Esophagus squamous epithelium (tissue), 4 donors: ENCODE measurements around the gene CAMTA1.

Source experiments
- POLR2A ChIP-seq, 4 donors: fragments of 450-650 bp; IDR thresholded peaks; one replicate each; pipeline ENCODE4 v1.6.1; 2017; ENCODE audit warnings: antibody characterized with exemption in 4 of 4, mild to moderate bottlenecking in 4 of 4, moderate library complexity in 3 of 4
- TF ChIP-seq, protein P1 (sequence below), 6 experiments: fragments of 450-650 bp in 4 of 6; fragments of 200-600 bp in 2 of 6; sonication (generic) in 2 of 6; IDR thresholded peaks; one replicate each; pipeline ENCODE4 v1.5.1; 2016 to 2019; ENCODE audit warnings: antibody characterized with exemption in 6 of 6, mild to moderate bottlenecking in 4 of 6, moderate library complexity in 4 of 6

DNA sequence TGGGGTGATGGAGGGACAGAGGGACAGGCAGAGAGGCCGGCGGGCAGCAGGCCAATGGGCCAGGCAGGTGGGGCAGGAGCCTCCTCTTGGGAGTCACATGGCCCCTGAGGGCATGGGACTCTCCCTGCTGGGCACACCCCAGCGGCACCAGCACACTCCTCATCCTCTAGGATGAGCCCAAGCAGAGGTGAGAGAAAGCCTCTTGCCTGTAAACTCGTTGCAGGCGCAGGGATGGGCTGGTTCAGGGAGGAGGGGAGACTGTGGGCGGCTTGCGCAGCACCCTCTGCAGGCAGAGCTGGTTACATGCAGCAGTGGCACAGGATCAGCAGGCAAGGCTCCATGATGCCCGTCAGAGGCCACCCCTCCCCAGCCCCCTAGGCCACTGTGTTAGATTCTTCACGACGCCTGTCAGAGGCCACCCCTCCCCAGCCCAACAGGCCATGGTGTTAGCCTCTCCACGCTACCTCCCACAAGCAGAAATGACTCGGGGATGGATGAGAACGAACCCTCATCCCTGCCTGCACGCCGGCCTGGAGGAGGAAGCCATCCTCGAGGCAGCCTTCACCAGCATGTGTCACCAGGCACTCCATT, 776.2 kb downstream of the CAMTA1 start:
- TF ChIP-seq, protein P1, sequence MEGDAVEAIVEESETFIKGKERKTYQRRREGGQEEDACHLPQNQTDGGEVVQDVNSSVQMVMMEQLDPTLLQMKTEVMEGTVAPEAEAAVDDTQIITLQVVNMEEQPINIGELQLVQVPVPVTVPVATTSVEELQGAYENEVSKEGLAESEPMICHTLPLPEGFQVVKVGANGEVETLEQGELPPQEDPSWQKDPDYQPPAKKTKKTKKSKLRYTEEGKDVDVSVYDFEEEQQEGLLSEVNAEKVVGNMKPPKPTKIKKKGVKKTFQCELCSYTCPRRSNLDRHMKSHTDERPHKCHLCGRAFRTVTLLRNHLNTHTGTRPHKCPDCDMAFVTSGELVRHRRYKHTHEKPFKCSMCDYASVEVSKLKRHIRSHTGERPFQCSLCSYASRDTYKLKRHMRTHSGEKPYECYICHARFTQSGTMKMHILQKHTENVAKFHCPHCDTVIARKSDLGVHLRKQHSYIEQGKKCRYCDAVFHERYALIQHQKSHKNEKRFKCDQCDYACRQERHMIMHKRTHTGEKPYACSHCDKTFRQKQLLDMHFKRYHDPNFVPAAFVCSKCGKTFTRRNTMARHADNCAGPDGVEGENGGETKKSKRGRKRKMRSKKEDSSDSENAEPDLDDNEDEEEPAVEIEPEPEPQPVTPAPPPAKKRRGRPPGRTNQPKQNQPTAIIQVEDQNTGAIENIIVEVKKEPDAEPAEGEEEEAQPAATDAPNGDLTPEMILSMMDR (IDR thresholded peaks at IDR 0.05): peak in 1 of 6 experiments; percentile 26
- no peak for TF ChIP-seq POLR2A (IDR thresholded peaks at IDR 0.05)
